Dedifferentiated amniotic fluid mesenchymal stem cell (primary cell): ENCODE results near the gene TLR1.
A peak's percentile ranks its signal among the peaks of the same experiment; 100 is the strongest.
"Not testable (repeated sequence)": the region's sequence is repeated elsewhere in the genome, so short reads cannot be mapped to it uniquely, and the experiment has no call there.

ENCODE experiments used
- DNase-seq: peaks from one replicate; pipeline ENCODE4 v3.0.0-alpha.2; 2016; ENCODE audit errors: extremely low spot score

Gene TLR1

GRCh38 chr4:38777925-38778324, 26.7 kb downstream of the TLR1 start:
- DNase-seq: not testable (repeated sequence)

DNA sequence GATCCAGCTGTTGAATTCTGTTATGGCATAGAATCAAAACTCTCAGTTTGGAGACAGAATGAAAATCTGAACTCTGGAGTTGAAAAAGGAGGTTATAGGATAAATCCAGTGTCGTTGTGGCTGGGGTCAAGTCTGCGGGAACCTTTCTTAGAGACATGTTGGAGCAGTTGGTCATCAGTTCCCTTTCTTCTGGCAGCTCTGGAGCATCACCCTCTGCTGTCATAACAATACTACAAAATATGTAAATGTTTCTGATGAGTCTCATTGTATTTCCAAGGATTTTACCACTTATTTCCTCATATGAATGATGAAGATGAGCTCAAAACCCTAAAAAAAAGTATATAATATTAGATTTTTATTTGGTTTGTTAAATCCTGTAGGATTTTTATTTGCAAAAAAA, 29.3 kb downstream of the TLR1 start:
- no peak for DNase-seq

DNA sequence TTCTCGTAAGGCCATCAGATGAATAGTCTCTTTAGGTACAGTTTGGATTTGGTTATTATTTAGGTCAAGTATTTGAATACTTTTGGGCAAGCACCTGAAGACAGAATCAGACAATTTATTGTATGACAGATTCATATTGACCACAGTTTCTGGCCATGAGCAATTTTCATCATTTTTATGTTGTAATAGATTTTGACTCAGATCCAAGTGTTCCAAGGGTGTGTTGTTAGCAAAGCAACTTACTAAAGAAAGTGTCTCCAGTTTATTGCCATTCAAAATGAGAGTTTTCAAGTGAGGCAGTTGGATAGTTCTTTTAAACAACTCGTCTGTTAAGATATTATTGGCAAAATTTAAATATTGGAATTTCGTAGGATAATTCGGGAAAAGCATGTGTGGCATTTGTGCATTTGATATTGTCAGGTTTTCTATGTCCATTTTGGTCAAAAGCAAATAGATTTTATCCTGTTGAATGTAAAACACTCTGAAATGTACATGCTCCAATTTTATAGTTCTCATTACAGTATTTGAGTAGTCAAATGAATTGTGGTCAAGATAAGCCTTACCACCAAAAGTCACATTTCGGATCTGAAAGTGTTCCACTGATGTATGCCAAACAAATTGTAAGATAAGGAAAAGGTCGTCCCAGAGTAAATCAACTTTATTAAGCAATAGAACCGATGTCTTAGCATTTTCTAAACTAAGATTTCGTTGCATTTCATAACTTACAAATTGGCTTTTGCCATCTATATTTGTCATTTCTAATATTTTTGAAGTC, 30.2 kb downstream of the TLR1 start:
- no peak for DNase-seq

DNA sequence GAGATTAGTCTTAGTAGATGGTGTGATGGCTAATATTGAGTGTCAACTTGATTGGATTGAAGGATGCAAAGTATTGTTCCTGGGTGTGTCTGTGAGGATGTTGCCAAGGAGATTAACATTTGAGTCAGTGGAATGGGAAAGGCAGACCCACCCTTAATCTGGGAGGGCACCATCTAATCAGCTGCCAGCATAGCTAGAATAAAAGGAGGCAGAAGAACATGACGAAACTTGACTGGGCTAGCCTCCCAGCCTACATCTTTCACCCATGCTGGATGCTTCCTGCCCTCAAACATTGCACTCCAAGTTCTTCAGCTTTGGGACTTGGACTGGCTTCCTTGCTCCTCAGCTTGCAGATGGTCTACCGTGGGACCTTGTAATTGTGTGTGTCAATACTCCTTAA, 34.3 kb downstream of the TLR1 start:
- not testable (repeated sequence) for DNase-seq

GRCh38 chr4:38769857-38770256, 34.7 kb downstream of the TLR1 start:
- DNase-seq: no peak

GRCh38 chr4:38769441-38769840, 35.1 kb downstream of the TLR1 start:
- DNase-seq: no peak

DNA sequence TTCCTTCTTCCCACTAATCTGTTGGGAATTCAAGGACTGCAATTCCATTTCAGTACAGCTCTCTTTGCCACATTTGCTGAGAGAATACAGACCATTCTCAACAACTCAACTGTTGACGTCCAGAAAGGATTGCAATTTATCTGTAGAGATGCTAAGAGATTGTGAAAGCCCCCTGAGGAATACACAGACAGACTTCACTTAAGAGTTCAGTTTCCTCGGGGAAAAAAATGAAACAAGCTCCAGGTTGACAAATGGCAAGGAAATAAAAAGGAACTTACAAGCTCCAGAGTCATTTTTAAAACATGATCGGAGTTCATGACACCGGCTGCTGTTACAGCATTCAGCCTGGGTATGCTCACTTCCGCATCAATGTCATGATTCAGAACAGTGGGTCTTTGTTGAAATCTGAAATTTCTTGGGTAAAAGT, 35.6 kb downstream of the TLR1 start:
- DNase-seq: no peak

- DNase-seq: not testable (repeated sequence)
These were observed 37.7 kb downstream of the TLR1 start for GRCh38 chr4:38766940-38767339.

DNA sequence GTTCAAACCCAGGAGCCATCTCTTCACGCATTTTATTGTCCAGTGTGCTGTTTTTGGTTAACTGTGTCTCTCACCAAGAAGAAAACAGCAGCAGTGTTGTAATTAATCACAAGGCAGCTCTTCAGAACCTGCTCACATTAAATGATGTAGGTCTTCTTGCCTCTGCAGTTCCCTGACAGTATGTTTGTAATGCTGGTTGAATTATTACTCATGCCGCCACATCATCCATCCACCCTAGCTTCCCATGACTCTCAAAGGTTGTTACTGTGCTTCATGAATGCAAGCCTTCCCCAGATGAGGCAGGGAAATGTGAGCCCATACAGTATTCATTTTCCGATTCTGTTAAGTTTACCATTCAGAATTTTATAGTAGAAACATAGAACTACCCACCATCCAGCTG, 39.2 kb downstream of the TLR1 start:
- no peak for DNase-seq

DNA sequence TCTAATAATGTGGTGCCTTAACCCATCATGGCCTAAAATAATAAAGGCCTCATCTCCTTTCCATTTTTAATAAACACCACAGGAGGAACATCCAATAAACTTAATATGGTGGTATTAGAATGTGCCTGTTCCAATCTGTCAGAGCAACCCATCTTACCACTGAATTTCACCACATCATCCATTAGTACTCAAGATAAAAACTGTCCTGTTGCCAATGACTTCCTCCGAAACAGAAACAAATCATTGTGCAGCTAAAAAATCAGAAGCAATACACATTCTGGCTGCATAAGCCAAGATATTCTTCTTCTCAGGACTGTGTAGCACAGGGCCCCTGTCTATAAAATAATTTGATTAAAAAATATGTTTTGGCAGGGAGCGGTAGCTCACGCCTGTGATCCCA, 40.3 kb downstream of the TLR1 start:
- DNase-seq: no peak

DNA sequence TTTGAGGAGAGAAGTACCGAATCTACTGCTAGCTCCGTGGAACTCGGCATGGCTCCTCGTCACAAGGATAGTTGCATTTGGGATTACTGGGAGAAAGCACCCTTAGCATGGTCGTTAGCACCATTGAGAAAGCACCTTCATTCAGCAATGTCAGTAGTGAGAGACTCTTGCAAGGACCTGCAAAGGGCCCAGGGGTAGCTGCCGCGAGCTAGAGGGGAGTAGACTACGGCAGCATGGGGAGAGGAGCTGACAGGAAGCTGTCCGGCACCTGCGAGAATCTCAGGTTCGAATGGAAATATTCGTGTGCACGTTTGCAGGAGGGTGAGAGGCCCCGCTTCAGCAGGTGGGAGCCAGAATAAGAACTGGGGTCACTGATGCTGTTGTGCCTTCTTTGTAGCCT, 42.0 kb downstream of the TLR1 start:
- no peak for DNase-seq

DNA sequence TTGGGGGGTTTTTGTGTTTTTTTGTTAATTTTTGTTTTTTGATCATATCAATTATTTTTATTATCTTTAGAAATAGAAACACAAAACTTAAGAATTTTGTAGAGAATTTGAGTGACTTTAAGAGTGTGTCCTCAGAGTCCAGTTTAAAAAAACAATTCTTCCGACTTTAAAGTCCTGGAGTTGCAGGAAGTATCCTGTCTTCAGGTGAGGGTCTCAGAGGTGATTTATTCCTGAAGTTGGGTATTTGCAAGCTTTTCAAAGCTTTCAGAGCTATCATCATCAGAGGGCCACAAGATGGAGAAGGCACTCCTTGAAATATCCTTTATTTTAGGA, 44.8 kb downstream of the TLR1 start:
- DNase-seq: no peak

GRCh38 chr4:38759113-38759789, 45.3 kb downstream of the TLR1 start:
- peak; percentile 36 for DNase-seq

- DNase-seq: no peak
These were observed 46.5 kb downstream of the TLR1 start for GRCh38 chr4:38757945-38758600.

DNA sequence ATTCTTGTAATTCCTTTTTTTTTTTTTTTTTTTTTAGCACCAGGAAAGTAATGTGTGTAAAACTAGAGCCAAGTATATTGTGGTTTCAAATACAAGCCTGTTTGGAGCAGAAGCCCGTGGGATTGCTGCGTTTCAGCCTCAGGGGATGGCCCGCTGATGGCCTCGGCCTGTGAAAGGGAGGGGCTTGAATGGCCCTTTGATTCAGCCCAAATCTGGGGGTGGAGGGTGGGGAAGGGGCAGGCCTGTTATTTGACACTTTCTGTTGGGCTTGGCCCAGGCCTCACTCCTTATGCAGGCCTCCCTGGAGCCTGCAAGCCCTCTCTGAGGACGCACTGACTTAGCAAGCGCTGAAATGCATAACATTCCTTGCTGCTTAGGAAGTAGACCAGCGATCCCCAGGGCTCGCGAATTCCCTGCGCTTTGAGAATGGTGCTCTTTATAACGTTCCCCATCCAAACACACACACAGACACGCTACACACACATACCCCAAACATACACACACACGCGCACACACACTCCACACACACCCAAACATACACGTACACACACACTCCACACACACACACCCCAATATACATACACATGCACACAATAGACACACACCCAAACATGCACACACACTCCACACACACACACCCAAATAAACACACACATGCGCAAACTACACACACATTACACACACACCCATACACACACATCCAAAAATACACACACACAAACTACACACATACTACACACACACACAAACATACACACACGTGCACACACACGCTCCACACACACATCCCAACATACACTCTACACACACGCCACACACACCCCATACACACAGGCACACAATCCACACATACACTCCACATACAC, 51.4 kb downstream of the TLR1 start:
- peak; percentile 98 for DNase-seq

- peak; percentile 22 for DNase-seq
These were observed 52.1 kb downstream of the TLR1 start for GRCh38 chr4:38752372-38752940.

- DNase-seq: no peak
These were observed 53.1 kb downstream of the TLR1 start for GRCh38 chr4:38751341-38752010.

- no peak for DNase-seq
These were observed 55.3 kb downstream of the TLR1 start for GRCh38 chr4:38749336-38749735.

- no peak for DNase-seq
These were observed 57.0 kb downstream of the TLR1 start for GRCh38 chr4:38747629-38748028.
